ENCODE results near the gene GLYATL1B. TPM values are rescaled to one million over a fixed set of nuclear protein-coding genes. Genes with fewer than 3 reads are reported as not detected.
"Not testable (repeated sequence)": the region's sequence is repeated elsewhere in the genome, so short reads cannot be mapped to it uniquely, and the experiment has no call there.

GLYATL1B gene
- total RNA-seq, 1 donor from 2014 or later, result not detected

GRCh38 chr11:59076876-59077571 lies 9.1 kb upstream of the GLYATL1B start:
- Mint-ChIP-seq H3K4me1 (peaks cover 5% of the 10 kb centered on the region), H3K27ac (no peak overlapping the region), H3K9me3 (no peaks in the 10 kb centered on the region), H3K36me3 (no peaks in the 10 kb centered on the region), H3K4me3 (no peak overlapping the region), H3K27me3 (ENCODE audit: insufficient read depth, low read depth) (no peaks in the 10 kb centered on the region)
- H3K9ac ChIP-seq, result no peak overlapping the region
- no peaks in the 10 kb centered on the region for H4K20me1 ChIP-seq (ENCODE audit: low read depth)
- no peak for TF ChIP-seq EZH2phosphoT487 (IDR thresholded peaks at IDR 0.05)
- no peak for TF ChIP-seq EZH2 (IDR thresholded peaks at IDR 0.05)
- TF ChIP-seq CTCF (IDR thresholded peaks at IDR 0.05), result no peak
- DNase-seq (ENCODE audit: low spot score), result no peak
- H3F3A ChIP-seq (ENCODE audit: low read depth), result no peaks in the 10 kb centered on the region
- no peak overlapping the region for H3K4me3 ChIP-seq
- H3K9me3 ChIP-seq (ENCODE audit: low read depth), result no peaks in the 10 kb centered on the region
- H3K4me1 ChIP-seq, result no peaks in the 10 kb centered on the region
- no peak overlapping the region for H3K4me2 ChIP-seq
- no peaks in the 10 kb centered on the region for H3K36me3 ChIP-seq
- no peak overlapping the region for H3K27ac ChIP-seq
- H3K27me3 ChIP-seq, result no peaks in the 10 kb centered on the region
- no peaks in the 10 kb centered on the region for H3K79me2 ChIP-seq (ENCODE audit: low read depth)
- H2AFZ ChIP-seq (replicated peaks), result no peak overlapping the region

GRCh38 chr11:59078435-59078834 lies 7.7 kb upstream of the GLYATL1B start:
- Histone ChIP-seq H3F3A (ENCODE audit: low read depth) (no peaks in the 10 kb centered on the region), H3K36me3 (no peaks in the 10 kb centered on the region), H3K9me3 (ENCODE audit: low read depth) (no peaks in the 10 kb centered on the region), H4K20me1 (ENCODE audit: low read depth) (no peaks in the 10 kb centered on the region), H3K4me1 (no peaks in the 10 kb centered on the region), H3K79me2 (ENCODE audit: low read depth) (no peaks in the 10 kb centered on the region), H3K4me2 (no peak overlapping the region), H3K27ac (no peak overlapping the region), H3K4me3 (no peak overlapping the region), H2AFZ (replicated peaks) (no peak overlapping the region), H3K9ac (no peak overlapping the region), H3K27me3 (no peaks in the 10 kb centered on the region)
- Mint-ChIP-seq H3K4me1 (peaks cover 7% of the 10 kb centered on the region), H3K9me3 (no peaks in the 10 kb centered on the region), H3K27me3 (ENCODE audit: insufficient read depth, low read depth) (no peaks in the 10 kb centered on the region), H3K27ac (no peak overlapping the region), H3K4me3 (no peak overlapping the region), H3K36me3 (no peaks in the 10 kb centered on the region)
- TF ChIP-seq EZH2phosphoT487 (IDR thresholded peaks at IDR 0.05), result no peak
- no peak for TF ChIP-seq CTCF (IDR thresholded peaks at IDR 0.05)
- no peak for TF ChIP-seq EZH2 (IDR thresholded peaks at IDR 0.05)
- no peak for DNase-seq (ENCODE audit: low spot score)

GRCh38 chr11:59079086-59079485 lies 7.0 kb upstream of the GLYATL1B start:
- no peak overlapping the region for H3K9ac ChIP-seq
- H3K27me3 ChIP-seq, result no peaks in the 10 kb centered on the region
- H3K79me2 ChIP-seq (ENCODE audit: low read depth), result no peaks in the 10 kb centered on the region
- H3K27me3 Mint-ChIP-seq (ENCODE audit: insufficient read depth, low read depth), result no peaks in the 10 kb centered on the region
- H3K36me3 ChIP-seq, result no peaks in the 10 kb centered on the region
- no peak overlapping the region for H2AFZ ChIP-seq (replicated peaks)
- H3K4me1 Mint-ChIP-seq, result peaks cover 7% of the 10 kb centered on the region
- no peaks in the 10 kb centered on the region for H3K9me3 ChIP-seq (ENCODE audit: low read depth)
- no peaks in the 10 kb centered on the region for H4K20me1 ChIP-seq (ENCODE audit: low read depth)
- TF ChIP-seq CTCF (IDR thresholded peaks at IDR 0.05), result no peak
- TF ChIP-seq EZH2phosphoT487 (IDR thresholded peaks at IDR 0.05), result no peak
- no peak for TF ChIP-seq EZH2 (IDR thresholded peaks at IDR 0.05)
- H3K27ac Mint-ChIP-seq, result no peak overlapping the region
- no peaks in the 10 kb centered on the region for H3F3A ChIP-seq (ENCODE audit: low read depth)
- no peaks in the 10 kb centered on the region for H3K9me3 Mint-ChIP-seq
- no peak overlapping the region for H3K4me2 ChIP-seq
- DNase-seq (ENCODE audit: low spot score), result no peak
- no peak overlapping the region for H3K4me3 ChIP-seq
- no peaks in the 10 kb centered on the region for H3K4me1 ChIP-seq
- H3K36me3 Mint-ChIP-seq, result no peaks in the 10 kb centered on the region
- H3K27ac ChIP-seq, result no peak overlapping the region
- H3K4me3 Mint-ChIP-seq, result no peak overlapping the region

GRCh38 chr11:59080421-59080820 lies 5.7 kb upstream of the GLYATL1B start:
- H4K20me1 ChIP-seq (ENCODE audit: low read depth); H3K27ac ChIP-seq; H3K79me2 ChIP-seq (ENCODE audit: low read depth); H3K4me1 Mint-ChIP-seq; H3K36me3 Mint-ChIP-seq; H3K27ac Mint-ChIP-seq; H3K4me3 Mint-ChIP-seq; H3K36me3 ChIP-seq; H3K27me3 Mint-ChIP-seq (ENCODE audit: insufficient read depth, low read depth); H2AFZ ChIP-seq (replicated peaks); H3K4me1 ChIP-seq; H3K27me3 ChIP-seq; H3K9me3 Mint-ChIP-seq; H3K4me3 ChIP-seq; DNase-seq (ENCODE audit: low spot score); H3K9me3 ChIP-seq (ENCODE audit: low read depth); H3K4me2 ChIP-seq; H3K9ac ChIP-seq; H3F3A ChIP-seq (ENCODE audit: low read depth): not testable (repeated sequence)

- not testable (repeated sequence) for H3K9me3 Mint-ChIP-seq; H3K9ac ChIP-seq; H3K27me3 ChIP-seq; H4K20me1 ChIP-seq (ENCODE audit: low read depth); H2AFZ ChIP-seq (replicated peaks); H3K27me3 Mint-ChIP-seq (ENCODE audit: insufficient read depth, low read depth); DNase-seq (ENCODE audit: low spot score); H3K9me3 ChIP-seq (ENCODE audit: low read depth); H3K4me3 ChIP-seq; H3K36me3 ChIP-seq; H3K4me1 ChIP-seq; H3K4me2 ChIP-seq; H3F3A ChIP-seq (ENCODE audit: low read depth); H3K4me3 Mint-ChIP-seq; H3K4me1 Mint-ChIP-seq; H3K27ac Mint-ChIP-seq; H3K27ac ChIP-seq; H3K79me2 ChIP-seq (ENCODE audit: low read depth); H3K36me3 Mint-ChIP-seq
These were observed 4.6 kb upstream of the GLYATL1B start for GRCh38 chr11:59081430-59082020.

Measured in neural progenitor cell (in vitro differentiated cells).